Bronchial epithelial cell (primary cell): Measurements from ENCODE around the gene WNK4. TPM values are rescaled to one million over a fixed set of nuclear protein-coding genes. Genes with fewer than 3 reads are reported as not detected.

Source experiments
- DNase-seq: peaks from one replicate; pipeline ENCODE4 v3.0.0-alpha.2; 2010; ENCODE audit warnings: low read depth
- FAIRE-seq: peaks from 2 replicates; lab custom pipeline; 2011; peaks lifted over from hg19 to GRCh38; lab: Jason Lieb, UNC
- H3K27me3 ChIP-seq: 2 replicates; pipeline ENCODE4 v1.5.1; 2011; ENCODE audit warnings: low read length; ENCODE audit not compliant: control insufficient read depth, insufficient read depth
- H3K36me3 ChIP-seq: 2 replicates; pipeline ENCODE4 v1.5.1; 2011; ENCODE audit warnings: low read length; ENCODE audit not compliant: control insufficient read depth, insufficient read depth
- H3K4me3 ChIP-seq: 2 replicates; pipeline ENCODE4 v1.5.1; 2011; ENCODE audit warnings: mild to moderate bottlenecking, low read depth, low read length, control low read depth
- total RNA-seq: library from RNA; depleted of rRNA; stranded (reverse); fragments of >200 nt; gene quantifications from 2 replicates; pipeline ENCODE4 v1.2.1, GENCODE V29; 2014
- TF ChIP-seq, protein P1 (sequence below): IDR thresholded peaks from 2 replicates; pipeline ENCODE4 v1.5.1; 2011; ENCODE audit warnings: mild to moderate bottlenecking, moderate library complexity, low read length, control low read depth, inconsistent platforms; ENCODE audit not compliant: insufficient read depth, severe bottlenecking

WNK4 gene
- total RNA-seq, 1 donor from 2014 or later = under 0.01 TPM

DNA sequence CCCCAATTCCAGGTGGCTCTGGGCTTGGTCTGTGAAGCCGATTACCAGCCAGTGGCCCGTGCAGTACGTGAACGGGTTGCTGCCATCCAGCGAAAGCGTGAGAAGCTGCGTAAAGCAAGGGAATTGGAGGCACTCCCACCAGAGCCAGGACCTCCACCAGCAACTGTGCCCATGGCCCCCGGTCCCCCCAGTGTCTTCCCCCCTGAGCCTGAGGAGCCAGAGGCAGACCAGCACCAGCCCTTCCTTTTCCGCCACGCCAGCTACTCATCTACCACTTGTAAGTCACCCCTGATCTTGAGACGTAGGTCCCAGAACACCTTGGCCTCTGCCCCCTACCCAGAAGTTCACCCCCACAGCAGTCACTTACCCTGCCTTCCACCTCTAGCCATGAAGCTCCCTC lies 6.9 kb downstream of the WNK4 start:
- H3K4me3 ChIP-seq = no peak overlapping the region
- no peaks in the 10 kb centered on the region for H3K27me3 ChIP-seq
- TF ChIP-seq, protein P1, sequence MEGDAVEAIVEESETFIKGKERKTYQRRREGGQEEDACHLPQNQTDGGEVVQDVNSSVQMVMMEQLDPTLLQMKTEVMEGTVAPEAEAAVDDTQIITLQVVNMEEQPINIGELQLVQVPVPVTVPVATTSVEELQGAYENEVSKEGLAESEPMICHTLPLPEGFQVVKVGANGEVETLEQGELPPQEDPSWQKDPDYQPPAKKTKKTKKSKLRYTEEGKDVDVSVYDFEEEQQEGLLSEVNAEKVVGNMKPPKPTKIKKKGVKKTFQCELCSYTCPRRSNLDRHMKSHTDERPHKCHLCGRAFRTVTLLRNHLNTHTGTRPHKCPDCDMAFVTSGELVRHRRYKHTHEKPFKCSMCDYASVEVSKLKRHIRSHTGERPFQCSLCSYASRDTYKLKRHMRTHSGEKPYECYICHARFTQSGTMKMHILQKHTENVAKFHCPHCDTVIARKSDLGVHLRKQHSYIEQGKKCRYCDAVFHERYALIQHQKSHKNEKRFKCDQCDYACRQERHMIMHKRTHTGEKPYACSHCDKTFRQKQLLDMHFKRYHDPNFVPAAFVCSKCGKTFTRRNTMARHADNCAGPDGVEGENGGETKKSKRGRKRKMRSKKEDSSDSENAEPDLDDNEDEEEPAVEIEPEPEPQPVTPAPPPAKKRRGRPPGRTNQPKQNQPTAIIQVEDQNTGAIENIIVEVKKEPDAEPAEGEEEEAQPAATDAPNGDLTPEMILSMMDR = no peak
- no peak for DNase-seq
- H3K36me3 ChIP-seq = no peaks in the 10 kb centered on the region
- FAIRE-seq = no peak

DNA sequence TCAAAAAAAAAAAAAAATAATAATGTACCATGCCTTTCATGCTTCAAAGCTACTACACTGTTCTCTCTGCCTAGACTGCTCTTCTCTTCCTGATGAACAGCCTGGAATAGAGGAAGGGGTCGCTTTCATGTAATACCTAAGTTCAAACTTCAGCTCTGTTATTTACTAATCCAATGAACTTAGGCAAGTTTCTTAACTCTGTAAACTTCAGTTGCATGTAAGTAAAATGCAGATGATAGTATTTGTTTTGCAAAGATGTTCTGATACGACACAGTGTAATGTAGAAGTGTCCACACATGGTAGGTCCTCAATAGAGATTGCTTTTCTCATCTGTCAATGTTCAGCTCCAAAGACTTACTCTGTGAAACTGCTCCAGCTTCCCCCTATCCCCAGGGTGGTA lies 11.5 kb downstream of the WNK4 start:
- peaks cover 2% of the 10 kb centered on the region for H3K36me3 ChIP-seq
- H3K27me3 ChIP-seq = no peaks in the 10 kb centered on the region
- no peak overlapping the region for H3K4me3 ChIP-seq
- TF ChIP-seq, protein P1 = no peak
- no peak for DNase-seq
- FAIRE-seq = no peak

DNA sequence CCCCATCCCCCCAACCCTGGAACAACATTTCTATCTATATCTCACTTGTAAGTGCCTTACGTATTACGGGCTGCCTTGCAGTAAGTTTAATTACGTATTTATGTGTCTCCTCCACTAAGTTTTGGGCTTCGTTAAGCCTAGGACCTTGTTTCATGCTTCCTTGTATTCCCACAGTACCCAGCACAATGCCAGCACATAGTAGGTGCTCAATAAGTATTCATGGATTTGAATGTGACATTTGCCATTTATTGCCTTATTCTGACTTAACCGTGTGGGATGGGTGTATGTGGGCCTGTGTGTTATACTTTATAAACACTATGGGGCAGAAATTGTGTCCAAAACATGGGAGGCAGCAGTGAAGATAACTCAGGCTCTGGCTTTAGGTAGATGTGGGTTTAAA lies 12.1 kb downstream of the WNK4 start:
- TF ChIP-seq, protein P1 = no peak
- DNase-seq (no peak), FAIRE-seq (no peak)
- Histone ChIP-seq H3K36me3 (peaks cover 4% of the 10 kb centered on the region), H3K4me3 (no peak overlapping the region), H3K27me3 (no peaks in the 10 kb centered on the region)

DNA sequence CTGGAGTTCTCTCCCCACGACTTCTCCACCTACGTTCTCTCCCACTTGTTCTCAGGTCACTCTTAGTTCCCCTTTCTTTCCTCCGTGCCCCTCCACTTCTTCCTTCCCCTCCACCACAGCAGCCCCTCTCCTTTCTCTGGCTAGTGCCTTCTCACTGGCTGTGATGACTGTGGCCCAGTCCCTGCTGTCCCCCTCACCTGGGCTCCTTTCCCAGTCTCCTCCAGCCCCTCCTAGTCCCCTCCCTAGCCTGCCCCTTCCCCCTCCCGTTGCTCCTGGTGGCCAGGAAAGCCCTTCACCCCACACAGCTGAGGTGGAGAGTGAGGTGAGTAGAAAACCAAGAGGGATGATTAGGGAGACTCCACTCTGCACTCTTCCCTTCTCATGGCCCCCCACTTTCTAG lies 14.7 kb downstream of the WNK4 start:
- FAIRE-seq (no peak), DNase-seq (no peak)
- no peaks in the 10 kb centered on the region for H3K27me3 ChIP-seq
- TF ChIP-seq, protein P1 = no peak
- H3K36me3 ChIP-seq = peaks cover 4% of the 10 kb centered on the region
- no peak overlapping the region for H3K4me3 ChIP-seq

DNA sequence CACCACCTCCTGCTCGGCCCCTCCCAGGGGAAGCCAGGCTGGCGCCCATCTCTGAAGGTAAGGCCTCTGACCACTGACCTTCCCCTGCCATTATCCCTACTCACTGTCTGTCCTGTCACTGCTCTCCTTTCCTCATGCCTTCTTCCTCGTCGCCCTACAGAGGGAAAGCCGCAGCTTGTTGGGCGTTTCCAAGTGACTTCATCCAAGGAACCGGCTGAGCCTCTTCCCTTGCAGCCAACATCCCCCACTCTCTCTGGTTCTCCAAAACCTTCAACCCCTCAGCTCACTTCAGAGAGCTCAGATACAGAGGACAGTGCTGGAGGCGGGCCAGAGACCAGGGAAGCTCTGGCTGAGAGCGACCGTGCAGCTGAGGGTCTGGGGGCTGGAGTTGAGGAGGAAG lies 15.1 kb downstream of the WNK4 start:
- no peak for FAIRE-seq
- peaks cover 4% of the 10 kb centered on the region for H3K36me3 ChIP-seq
- no peak for DNase-seq
- H3K4me3 ChIP-seq = no peak overlapping the region
- TF ChIP-seq, protein P1 = no peak
- H3K27me3 ChIP-seq = no peaks in the 10 kb centered on the region

DNA sequence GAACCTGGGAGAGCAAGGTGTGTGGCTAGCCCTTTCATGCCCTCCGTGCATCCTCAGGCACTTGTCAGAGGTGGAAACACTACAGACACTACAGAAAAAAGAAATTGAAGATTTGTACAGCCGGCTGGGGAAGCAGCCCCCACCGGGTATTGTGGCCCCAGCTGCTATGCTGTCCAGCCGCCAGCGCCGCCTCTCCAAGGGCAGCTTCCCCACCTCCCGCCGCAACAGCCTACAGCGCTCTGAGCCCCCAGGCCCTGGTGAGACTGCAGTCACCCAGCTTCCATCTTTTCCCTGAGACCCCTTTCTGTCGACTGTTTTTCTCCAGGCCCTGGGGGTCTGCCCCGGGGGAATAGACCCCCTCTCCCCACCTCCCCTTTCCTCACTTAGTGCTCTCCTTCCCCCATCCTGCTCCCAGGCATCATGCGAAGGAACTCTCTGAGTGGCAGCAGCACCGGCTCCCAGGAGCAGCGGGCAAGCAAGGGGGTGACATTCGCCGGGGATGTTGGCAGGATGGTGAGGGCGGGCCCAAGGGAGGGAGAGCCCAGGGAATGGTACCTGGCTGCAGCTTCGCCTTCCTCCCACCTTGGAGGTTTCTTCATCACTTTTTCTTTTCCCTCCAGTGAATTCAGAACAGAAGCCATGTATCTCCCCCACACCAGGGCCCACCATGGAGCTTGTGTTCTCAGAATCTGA lies 15.8 kb downstream of the WNK4 start:
- TF ChIP-seq, protein P1 = no peak
- Histone ChIP-seq H3K4me3 (no peak overlapping the region), H3K36me3 (peaks cover 4% of the 10 kb centered on the region), H3K27me3 (no peaks in the 10 kb centered on the region)
- DNase-seq = no peak
- FAIRE-seq = no peak
